ENCODE results near the gene PIK3C2G. TPM values are rescaled to one million over a fixed set of nuclear protein-coding genes. Genes with fewer than 3 reads are reported as not detected.

Gene PIK3C2G
- total RNA-seq, 2 experiments from 2014 or later = not detected

DNA sequence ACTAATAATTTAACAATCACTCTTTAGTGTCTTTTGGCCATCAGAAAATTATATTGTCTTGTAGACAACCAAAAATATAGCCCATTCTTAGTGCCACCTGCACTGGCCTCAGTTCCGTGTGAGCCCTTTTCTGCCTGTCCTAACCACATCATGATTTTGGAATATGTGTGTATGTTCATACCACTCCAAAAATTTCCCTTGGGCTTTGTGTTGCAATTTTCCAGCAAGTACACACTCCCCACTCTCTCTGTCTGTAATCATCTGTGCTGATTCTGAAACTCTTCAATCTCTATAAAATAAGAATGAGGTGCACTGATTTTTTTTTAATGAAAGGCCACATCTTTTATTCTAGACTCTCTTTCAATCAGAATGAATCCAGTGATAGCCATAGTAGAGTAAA, 196.0 kb downstream of the PIK3C2G start:
- DNase-seq = no peak
- no peak overlapping the region for H3K4me3 Mint-ChIP-seq
- H3K9me3 Mint-ChIP-seq = peaks cover 4% of the 10 kb centered on the region
- H3K27ac Mint-ChIP-seq = no peak overlapping the region
- POLR2A ChIA-PET = no interaction called here
- H3K36me3 Mint-ChIP-seq = no peaks in the 10 kb centered on the region
- no peak for ATAC-seq (ENCODE audit: low read depth)
- H3K27me3 Mint-ChIP-seq = no peaks in the 10 kb centered on the region
- H3K4me1 Mint-ChIP-seq = no peaks in the 10 kb centered on the region

DNA sequence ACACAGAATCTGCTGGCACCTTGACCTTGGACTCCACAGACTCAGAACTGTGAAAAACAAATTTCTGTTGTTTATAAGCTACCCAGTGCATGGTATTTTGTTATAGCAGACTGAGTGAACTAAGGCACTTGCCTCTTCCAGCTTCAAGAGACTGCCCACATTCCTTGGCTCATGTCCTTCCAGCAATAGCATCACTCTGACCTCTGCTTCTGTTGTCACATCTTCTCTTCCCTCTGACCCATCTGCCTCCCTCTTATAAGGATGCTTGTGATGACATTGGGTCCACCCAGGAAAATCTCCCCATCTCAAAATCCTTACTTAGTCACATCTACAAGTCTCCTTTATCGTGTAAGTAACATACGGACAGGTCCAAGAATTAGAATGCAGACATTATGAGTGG, 200.4 kb downstream of the PIK3C2G start:
- POLR2A ChIA-PET = no interaction called here
- H3K36me3 Mint-ChIP-seq = no peaks in the 10 kb centered on the region
- DNase-seq = no peak
- no peak overlapping the region for H3K4me3 Mint-ChIP-seq
- H3K27ac Mint-ChIP-seq = no peak overlapping the region
- no peaks in the 10 kb centered on the region for H3K9me3 Mint-ChIP-seq
- ATAC-seq (ENCODE audit: low read depth) = no peak
- no peaks in the 10 kb centered on the region for H3K4me1 Mint-ChIP-seq
- H3K27me3 Mint-ChIP-seq = no peaks in the 10 kb centered on the region

DNA sequence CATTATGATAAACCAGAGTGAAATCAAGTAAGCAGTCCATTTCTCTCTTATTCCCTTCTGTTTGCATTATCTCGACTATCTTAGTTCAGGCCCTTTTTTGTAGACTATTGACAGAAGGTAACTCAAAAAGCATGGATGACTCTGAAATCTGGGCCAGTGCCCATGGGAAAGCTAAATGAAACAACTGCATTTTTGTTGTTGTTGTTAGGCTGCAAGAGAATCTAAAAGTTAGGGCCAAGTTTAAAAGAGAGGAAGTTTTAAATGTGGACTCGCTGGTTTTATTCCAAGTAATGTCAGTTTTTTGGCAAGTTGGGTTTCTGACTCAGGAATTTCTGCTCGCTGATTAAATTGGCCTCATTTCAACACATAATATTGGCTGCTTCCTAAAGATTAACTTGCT, 201.1 kb downstream of the PIK3C2G start:
- Mint-ChIP-seq H3K27me3 (no peaks in the 10 kb centered on the region), H3K36me3 (no peaks in the 10 kb centered on the region), H3K4me3 (no peak overlapping the region), H3K27ac (no peak overlapping the region), H3K9me3 (no peaks in the 10 kb centered on the region), H3K4me1 (no peaks in the 10 kb centered on the region)
- POLR2A ChIA-PET = no interaction called here
- ATAC-seq (ENCODE audit: low read depth) (no peak), DNase-seq (no peak)

GRCh38 chr12:18467620-18468245, 206.4 kb downstream of the PIK3C2G start:
- POLR2A ChIA-PET = no interaction called here
- H3K27ac Mint-ChIP-seq = no peak overlapping the region
- ATAC-seq (ENCODE audit: low read depth) = no peak
- DNase-seq = no peak
- no peak overlapping the region for H3K4me3 Mint-ChIP-seq
- no peaks in the 10 kb centered on the region for H3K9me3 Mint-ChIP-seq
- no peaks in the 10 kb centered on the region for H3K27me3 Mint-ChIP-seq
- H3K36me3 Mint-ChIP-seq = no peaks in the 10 kb centered on the region
- H3K4me1 Mint-ChIP-seq = no peaks in the 10 kb centered on the region

DNA sequence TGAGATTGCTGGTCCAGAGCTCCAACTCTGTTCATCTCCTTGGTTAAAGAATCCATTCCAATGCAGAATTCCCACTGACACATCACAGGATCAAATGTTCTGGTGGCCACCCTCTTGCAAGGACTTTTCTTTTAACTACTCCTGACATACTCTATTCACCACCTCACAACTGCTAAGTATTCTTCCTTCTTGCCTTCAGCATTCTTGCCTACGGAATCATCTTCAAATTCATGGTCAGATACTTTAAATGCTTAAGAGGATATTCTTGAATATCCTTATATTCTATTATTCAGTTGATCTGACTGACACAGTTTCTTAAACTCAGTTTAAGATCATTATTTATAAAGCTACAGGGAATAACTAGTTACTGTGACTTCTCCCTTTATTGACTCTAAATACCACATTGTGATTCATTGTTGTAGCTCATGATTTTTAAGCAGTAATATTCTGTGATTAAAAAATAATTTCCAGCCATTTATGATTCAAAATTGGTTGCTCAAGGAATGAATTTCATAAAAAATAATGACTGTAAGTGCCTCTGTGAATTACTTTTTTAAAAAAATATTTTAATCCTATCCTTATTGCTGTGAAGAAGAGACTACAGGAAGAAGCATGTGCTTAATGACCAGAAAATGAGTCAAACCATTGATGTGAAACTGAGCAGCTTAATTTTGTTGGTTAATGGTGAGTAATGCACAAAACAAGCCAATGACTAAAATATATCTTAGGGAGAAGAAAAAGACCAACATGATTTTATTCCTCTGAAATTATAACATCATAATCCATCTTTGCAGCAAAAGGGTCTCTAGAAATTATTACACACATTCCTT, 207.1 kb downstream of the PIK3C2G start:
- no peak overlapping the region for H3K27ac Mint-ChIP-seq
- H3K36me3 Mint-ChIP-seq = no peaks in the 10 kb centered on the region
- ATAC-seq (ENCODE audit: low read depth) (no peak), DNase-seq (no peak)
- POLR2A ChIA-PET = no interaction called here
- no peaks in the 10 kb centered on the region for H3K27me3 Mint-ChIP-seq
- H3K4me1 Mint-ChIP-seq = no peaks in the 10 kb centered on the region
- H3K4me3 Mint-ChIP-seq = no peak overlapping the region
- no peaks in the 10 kb centered on the region for H3K9me3 Mint-ChIP-seq

- no peak for ATAC-seq (ENCODE audit: low read depth)
- POLR2A ChIA-PET = interaction anchor here (0.6 kb wide), 1 partner anchor 28 kb away, joined by 3 read pairs; no protein-coding TSS in a partner anchor
- H3K4me3 Mint-ChIP-seq = no peak overlapping the region
- H3K27me3 Mint-ChIP-seq = no peaks in the 10 kb centered on the region
- no peaks in the 10 kb centered on the region for H3K4me1 Mint-ChIP-seq
- no peaks in the 10 kb centered on the region for H3K9me3 Mint-ChIP-seq
- no peak overlapping the region for H3K27ac Mint-ChIP-seq
- no peak for DNase-seq
- H3K36me3 Mint-ChIP-seq = no peaks in the 10 kb centered on the region
Observed at GRCh38 chr12:18470251-18470650, 208.9 kb downstream of the PIK3C2G start.

GRCh38 chr12:18472304-18472703, 211.0 kb downstream of the PIK3C2G start:
- no peak overlapping the region for H3K4me3 Mint-ChIP-seq
- H3K36me3 Mint-ChIP-seq = no peaks in the 10 kb centered on the region
- no peaks in the 10 kb centered on the region for H3K27me3 Mint-ChIP-seq
- ATAC-seq (ENCODE audit: low read depth) (no peak), DNase-seq (no peak)
- no peak overlapping the region for H3K27ac Mint-ChIP-seq
- no peaks in the 10 kb centered on the region for H3K9me3 Mint-ChIP-seq
- H3K4me1 Mint-ChIP-seq = no peaks in the 10 kb centered on the region
- POLR2A ChIA-PET = no interaction called here

- no peak for ATAC-seq (ENCODE audit: low read depth)
- Mint-ChIP-seq H3K9me3 (no peaks in the 10 kb centered on the region), H3K4me3 (no peak overlapping the region), H3K36me3 (no peaks in the 10 kb centered on the region), H3K4me1 (no peaks in the 10 kb centered on the region), H3K27ac (no peak overlapping the region), H3K27me3 (no peaks in the 10 kb centered on the region)
- POLR2A ChIA-PET = no interaction called here
- no peak for DNase-seq
Observed at GRCh38 chr12:18472806-18473205, 211.5 kb downstream of the PIK3C2G start.

DNA sequence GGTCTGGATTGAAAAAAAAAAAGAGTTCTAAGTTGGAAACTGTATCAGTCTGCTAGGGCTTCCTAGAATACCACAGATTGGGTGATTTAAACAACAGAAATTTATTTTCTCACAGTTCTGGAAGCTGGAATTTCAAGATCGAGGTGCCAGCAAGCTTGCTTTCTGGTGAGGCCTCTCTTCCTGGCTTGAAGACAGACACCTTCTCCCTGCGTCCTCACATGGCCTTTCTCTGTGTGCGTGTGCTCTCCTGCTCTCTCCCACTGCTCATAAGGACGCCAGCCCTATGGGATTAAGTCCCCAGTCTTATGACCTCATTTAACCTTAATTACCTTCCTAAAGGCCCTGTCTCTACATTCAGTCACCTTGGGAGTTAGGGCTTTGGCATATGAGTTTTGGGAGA, 215.5 kb downstream of the PIK3C2G start:
- Mint-ChIP-seq H3K4me3 (no peak overlapping the region), H3K27ac (no peak overlapping the region), H3K36me3 (no peaks in the 10 kb centered on the region), H3K9me3 (no peaks in the 10 kb centered on the region), H3K27me3 (no peaks in the 10 kb centered on the region), H3K4me1 (no peaks in the 10 kb centered on the region)
- DNase-seq = no peak
- POLR2A ChIA-PET = no interaction called here
- ATAC-seq (ENCODE audit: low read depth) = no peak

DNA sequence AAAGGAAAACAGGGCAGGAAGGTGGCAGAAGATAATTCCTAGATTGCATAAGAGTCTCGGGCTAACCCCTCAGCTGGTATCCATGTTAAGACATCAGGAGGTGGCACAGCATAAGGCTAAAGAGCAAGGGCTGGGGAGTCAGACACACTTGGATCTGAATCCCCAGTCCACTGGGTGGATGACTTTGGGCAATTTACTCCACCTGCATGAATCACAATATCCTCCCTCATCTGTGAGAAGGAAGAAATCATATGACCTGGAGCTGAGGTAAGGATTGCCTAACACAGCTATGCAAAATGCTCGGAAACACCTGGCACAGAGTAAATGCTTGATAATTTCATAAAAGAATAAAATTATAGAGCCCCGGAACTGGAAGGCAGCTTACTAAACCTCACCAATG, 217.9 kb downstream of the PIK3C2G start:
- DNase-seq = no peak
- H3K4me3 Mint-ChIP-seq = no peak overlapping the region
- POLR2A ChIA-PET = no interaction called here
- H3K27ac Mint-ChIP-seq = no peak overlapping the region
- H3K36me3 Mint-ChIP-seq = no peaks in the 10 kb centered on the region
- H3K9me3 Mint-ChIP-seq = peaks cover 4% of the 10 kb centered on the region
- no peak for ATAC-seq (ENCODE audit: low read depth)
- no peaks in the 10 kb centered on the region for H3K27me3 Mint-ChIP-seq
- H3K4me1 Mint-ChIP-seq = no peaks in the 10 kb centered on the region

- DNase-seq (no peak), ATAC-seq (ENCODE audit: low read depth) (no peak)
- H3K4me1 Mint-ChIP-seq = no peaks in the 10 kb centered on the region
- H3K36me3 Mint-ChIP-seq = no peaks in the 10 kb centered on the region
- no peak overlapping the region for H3K4me3 Mint-ChIP-seq
- POLR2A ChIA-PET = no interaction called here
- peaks cover 4% of the 10 kb centered on the region for H3K9me3 Mint-ChIP-seq
- H3K27ac Mint-ChIP-seq = no peak overlapping the region
- no peaks in the 10 kb centered on the region for H3K27me3 Mint-ChIP-seq
Observed at GRCh38 chr12:18482601-18483120, 221.3 kb downstream of the PIK3C2G start.

GRCh38 chr12:18483698-18484325, 222.5 kb downstream of the PIK3C2G start:
- DNase-seq (no peak), ATAC-seq (ENCODE audit: low read depth) (no peak)
- Mint-ChIP-seq H3K4me3 (no peak overlapping the region), H3K27ac (no peak overlapping the region), H3K4me1 (no peaks in the 10 kb centered on the region), H3K27me3 (no peaks in the 10 kb centered on the region), H3K36me3 (no peaks in the 10 kb centered on the region), H3K9me3 (peaks cover 4% of the 10 kb centered on the region)
- POLR2A ChIA-PET = no interaction called here

GRCh38 chr12:18486036-18486435, 224.7 kb downstream of the PIK3C2G start:
- Mint-ChIP-seq H3K36me3 (no peaks in the 10 kb centered on the region), H3K4me1 (no peaks in the 10 kb centered on the region), H3K4me3 (no peak overlapping the region), H3K27me3 (no peaks in the 10 kb centered on the region), H3K9me3 (peaks cover 4% of the 10 kb centered on the region), H3K27ac (no peak overlapping the region)
- no peak for ATAC-seq (ENCODE audit: low read depth)
- POLR2A ChIA-PET = no interaction called here
- DNase-seq = no peak

- ATAC-seq (ENCODE audit: low read depth) = no peak
Observed at GRCh38 chr12:18487509-18487908, 226.2 kb downstream of the PIK3C2G start.

More at GRCh38 chr12:18487509-18487908, 226.2 kb downstream of the PIK3C2G start:
- Mint-ChIP-seq H3K4me1 (no peaks in the 10 kb centered on the region), H3K36me3 (no peaks in the 10 kb centered on the region), H3K4me3 (no peak overlapping the region), H3K27me3 (no peaks in the 10 kb centered on the region), H3K27ac (no peak overlapping the region), H3K9me3 (peaks cover 6% of the 10 kb centered on the region)
- POLR2A ChIA-PET = no interaction called here
- no peak for DNase-seq
